ENCODE measurements around the gene PHACTR4.
"Not testable (repeated sequence)": the region's sequence is repeated elsewhere in the genome, so short reads cannot be mapped to it uniquely, and the experiment has no call there.

- not testable (repeated sequence) for TF ChIP-seq IRF2 (CRISPR knock-in tag; IDR thresholded peaks at IDR 0.05); POLR2A (IDR thresholded peaks at IDR 0.05; ENCODE audit: insufficient read depth in 1 of 2, low read depth in 2 of 2, low read length in 2 of 2); AKNA (CRISPR knock-in tag; IDR thresholded peaks at IDR 0.05; ENCODE audit: borderline replicate concordance); CTCF (CRISPR knock-in tag; IDR thresholded peaks at IDR 0.05); ZNF30 (CRISPR knock-in tag; IDR thresholded peaks at IDR 0.05); PBX3 (CRISPR knock-in tag; IDR thresholded peaks at IDR 0.05; ENCODE audit: borderline replicate concordance); ZNF580 (CRISPR knock-in tag; IDR thresholded peaks at IDR 0.05; ENCODE audit: borderline replicate concordance, low read depth); ZNF124 (CRISPR knock-in tag; IDR thresholded peaks at IDR 0.05); ZNF496 (CRISPR knock-in tag; IDR thresholded peaks at IDR 0.05; ENCODE audit: insufficient replicate concordance)
- TF ChIP-seq, protein P1, sequence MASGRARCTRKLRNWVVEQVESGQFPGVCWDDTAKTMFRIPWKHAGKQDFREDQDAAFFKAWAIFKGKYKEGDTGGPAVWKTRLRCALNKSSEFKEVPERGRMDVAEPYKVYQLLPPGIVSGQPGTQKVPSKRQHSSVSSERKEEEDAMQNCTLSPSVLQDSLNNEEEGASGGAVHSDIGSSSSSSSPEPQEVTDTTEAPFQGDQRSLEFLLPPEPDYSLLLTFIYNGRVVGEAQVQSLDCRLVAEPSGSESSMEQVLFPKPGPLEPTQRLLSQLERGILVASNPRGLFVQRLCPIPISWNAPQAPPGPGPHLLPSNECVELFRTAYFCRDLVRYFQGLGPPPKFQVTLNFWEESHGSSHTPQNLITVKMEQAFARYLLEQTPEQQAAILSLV (CRISPR knock-in tag; IDR thresholded peaks at IDR 0.05; ENCODE audit: borderline replicate concordance): not testable (repeated sequence)
- TF ChIP-seq, protein P2, sequence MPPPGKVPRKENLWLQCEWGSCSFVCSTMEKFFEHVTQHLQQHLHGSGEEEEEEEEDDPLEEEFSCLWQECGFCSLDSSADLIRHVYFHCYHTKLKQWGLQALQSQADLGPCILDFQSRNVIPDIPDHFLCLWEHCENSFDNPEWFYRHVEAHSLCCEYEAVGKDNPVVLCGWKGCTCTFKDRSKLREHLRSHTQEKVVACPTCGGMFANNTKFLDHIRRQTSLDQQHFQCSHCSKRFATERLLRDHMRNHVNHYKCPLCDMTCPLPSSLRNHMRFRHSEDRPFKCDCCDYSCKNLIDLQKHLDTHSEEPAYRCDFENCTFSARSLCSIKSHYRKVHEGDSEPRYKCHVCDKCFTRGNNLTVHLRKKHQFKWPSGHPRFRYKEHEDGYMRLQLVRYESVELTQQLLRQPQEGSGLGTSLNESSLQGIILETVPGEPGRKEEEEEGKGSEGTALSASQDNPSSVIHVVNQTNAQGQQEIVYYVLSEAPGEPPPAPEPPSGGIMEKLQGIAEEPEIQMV (CRISPR knock-in tag; IDR thresholded peaks at IDR 0.05; ENCODE audit: low read depth): not testable (repeated sequence)
- TF ChIP-seq, protein P3, sequence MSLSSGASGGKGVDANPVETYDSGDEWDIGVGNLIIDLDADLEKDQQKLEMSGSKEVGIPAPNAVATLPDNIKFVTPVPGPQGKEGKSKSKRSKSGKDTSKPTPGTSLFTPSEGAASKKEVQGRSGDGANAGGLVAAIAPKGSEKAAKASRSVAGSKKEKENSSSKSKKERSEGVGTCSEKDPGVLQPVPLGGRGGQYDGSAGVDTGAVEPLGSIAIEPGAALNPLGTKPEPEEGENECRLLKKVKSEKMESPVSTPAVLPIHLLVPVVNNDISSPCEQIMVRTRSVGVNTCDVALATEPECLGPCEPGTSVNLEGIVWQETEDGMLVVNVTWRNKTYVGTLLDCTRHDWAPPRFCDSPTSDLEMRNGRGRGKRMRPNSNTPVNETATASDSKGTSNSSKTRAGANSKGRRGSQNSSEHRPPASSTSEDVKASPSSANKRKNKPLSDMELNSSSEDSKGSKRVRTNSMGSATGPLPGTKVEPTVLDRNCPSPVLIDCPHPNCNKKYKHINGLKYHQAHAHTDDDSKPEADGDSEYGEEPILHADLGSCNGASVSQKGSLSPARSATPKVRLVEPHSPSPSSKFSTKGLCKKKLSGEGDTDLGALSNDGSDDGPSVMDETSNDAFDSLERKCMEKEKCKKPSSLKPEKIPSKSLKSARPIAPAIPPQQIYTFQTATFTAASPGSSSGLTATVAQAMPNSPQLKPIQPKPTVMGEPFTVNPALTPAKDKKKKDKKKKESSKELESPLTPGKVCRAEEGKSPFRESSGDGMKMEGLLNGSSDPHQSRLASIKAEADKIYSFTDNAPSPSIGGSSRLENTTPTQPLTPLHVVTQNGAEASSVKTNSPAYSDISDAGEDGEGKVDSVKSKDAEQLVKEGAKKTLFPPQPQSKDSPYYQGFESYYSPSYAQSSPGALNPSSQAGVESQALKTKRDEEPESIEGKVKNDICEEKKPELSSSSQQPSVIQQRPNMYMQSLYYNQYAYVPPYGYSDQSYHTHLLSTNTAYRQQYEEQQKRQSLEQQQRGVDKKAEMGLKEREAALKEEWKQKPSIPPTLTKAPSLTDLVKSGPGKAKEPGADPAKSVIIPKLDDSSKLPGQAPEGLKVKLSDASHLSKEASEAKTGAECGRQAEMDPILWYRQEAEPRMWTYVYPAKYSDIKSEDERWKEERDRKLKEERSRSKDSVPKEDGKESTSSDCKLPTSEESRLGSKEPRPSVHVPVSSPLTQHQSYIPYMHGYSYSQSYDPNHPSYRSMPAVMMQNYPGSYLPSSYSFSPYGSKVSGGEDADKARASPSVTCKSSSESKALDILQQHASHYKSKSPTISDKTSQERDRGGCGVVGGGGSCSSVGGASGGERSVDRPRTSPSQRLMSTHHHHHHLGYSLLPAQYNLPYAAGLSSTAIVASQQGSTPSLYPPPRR (CRISPR knock-in tag; IDR thresholded peaks at IDR 0.05; ENCODE audit: borderline replicate concordance): not testable (repeated sequence)
Measured at GRCh38 chr1:28376195-28376594, 6.7 kb downstream of the PHACTR4 start.
